Endothelial cell of umbilical vein (primary cell): ENCODE data around the gene ZNF316. TPM values are rescaled to one million over a fixed set of nuclear protein-coding genes. Genes with fewer than 3 reads are reported as not detected.

ENCODE experiments used
- BruUV-seq: library from RNA; stranded (reverse); fragments of 400-500 nt; replicated peaks from 2 replicates; lab custom pipeline; 2021; lab: Mats Ljungman, UMichigan
- CTCF ChIA-PET: fragments of 300-600, 350-600 bp; sonication (Branson Sonifier 250); formaldehyde crosslinking; loops from one replicate; lab custom pipeline; 2021; ENCODE audit warnings: antibody characterized with exemption, inconsistent platforms; lab: Charles Lee
- POLR2A ChIA-PET: fragments of 300-600, 350-600 bp; sonication (Branson Sonifier 250); formaldehyde crosslinking; loops from one replicate; lab custom pipeline; 2021; ENCODE audit warnings: antibody characterized with exemption, inconsistent platforms; lab: Charles Lee
- DNase-seq: peaks from one replicate; pipeline ENCODE4 v3.0.0-alpha.2; 2011; ENCODE audit warnings: low read depth, low spot score
- FAIRE-seq: peaks from 2 replicates; lab custom pipeline; 2011; peaks lifted over from hg19 to GRCh38; lab: Jason Lieb, UNC
- H2AFZ ChIP-seq: 2 replicates; pipeline ENCODE4 v1.6.0; 2012; ENCODE audit warnings: low read depth, low read length, control low read depth, inconsistent platforms
- H3K27ac ChIP-seq: 2 replicates; pipeline ENCODE4 v1.5.1; 2011; ENCODE audit warnings: low read depth, mild to moderate bottlenecking, control low read depth, low read length, moderate library complexity; ENCODE audit not compliant: insufficient read depth
- H3K27me3 ChIP-seq, 2 experiments: 2 replicates each; pipeline versions ENCODE4 v1.6.0 to v1.6.1; 2011; ENCODE audit warnings: low read length in 2 of 2, mixed read lengths in 1 of 2; ENCODE audit not compliant: control insufficient read depth in 2 of 2, insufficient read depth in 2 of 2
- H3K36me3 ChIP-seq, 2 experiments: 2 replicates in 1 of 2; 3 replicates in 1 of 2; pipeline ENCODE4 v1.5.1; 2011; ENCODE audit warnings: low read length in 2 of 2, mild to moderate bottlenecking in 1 of 2, moderate library complexity in 1 of 2; ENCODE audit not compliant: control insufficient read depth in 2 of 2, insufficient read depth in 2 of 2; ENCODE audit errors: extremely low read depth in 1 of 2
- H3K4me1 ChIP-seq: 3 replicates; pipeline ENCODE4 v1.5.1; 2011; ENCODE audit warnings: mild to moderate bottlenecking, low read length; ENCODE audit not compliant: control insufficient read depth, insufficient read depth; ENCODE audit errors: extremely low read depth
- H3K4me2 ChIP-seq: 2 replicates; pipeline ENCODE4 v1.6.1; 2011; ENCODE audit warnings: low read length, control low read depth, mixed read lengths; ENCODE audit not compliant: insufficient read depth
- H3K4me3 ChIP-seq, 3 experiments: fragments of 200-600 bp in 1 of 3; sonication (generic), shearing (Covaris generic) in 1 of 3; replicated peaks in 1 of 3; 2 replicates each; pipeline ENCODE4 v1.5.1; 2011 to 2016; ENCODE audit warnings: control low read depth in 3 of 3, low read length in 3 of 3, mild to moderate bottlenecking in 2 of 3, inconsistent platforms in 1 of 3, low read depth in 1 of 3, moderate library complexity in 1 of 3; ENCODE audit not compliant: insufficient read depth in 1 of 3
- H3K79me2 ChIP-seq: 2 replicates; pipeline ENCODE4 v1.6.0; 2012; ENCODE audit warnings: low read length, inconsistent platforms; ENCODE audit not compliant: control insufficient read depth, insufficient read depth
- H3K9ac ChIP-seq: replicated peaks from 2 replicates; pipeline ENCODE3; 2011; ENCODE audit warnings: low read length, control low read depth; ENCODE audit not compliant: insufficient read depth; ENCODE audit errors: extremely low read depth
- H3K9me1 ChIP-seq: replicated peaks from 3 replicates; pipeline ENCODE4 v1.6.0; 2011; ENCODE audit warnings: mild to moderate bottlenecking, low read length; ENCODE audit not compliant: control insufficient read depth, insufficient read depth; ENCODE audit errors: extremely low read depth
- H3K9me3 ChIP-seq: replicated peaks from 2 replicates; pipeline ENCODE4 v1.5.1; 2012; ENCODE audit warnings: low read length, inconsistent platforms; ENCODE audit not compliant: control insufficient read depth, insufficient read depth
- H4K20me1 ChIP-seq: replicated peaks from 2 replicates; pipeline ENCODE3; 2011; ENCODE audit warnings: mild to moderate bottlenecking, low read length; ENCODE audit not compliant: control insufficient read depth, insufficient read depth; ENCODE audit errors: extremely low read depth
- CTCF ChIP-seq, 2 donors: IDR thresholded peaks; 1 replicate in 1 of 2; 2 replicates in 1 of 2; pipeline ENCODE4 v1.5.1; 2011; ENCODE audit warnings: low read length in 2 of 2, mild to moderate bottlenecking in 2 of 2, moderate library complexity in 2 of 2, control low read depth in 1 of 2, inconsistent platforms in 1 of 2, low read depth in 1 of 2; ENCODE audit not compliant: insufficient read depth in 1 of 2; ENCODE audit errors: extremely low read depth in 1 of 2
- EZH2 ChIP-seq: IDR thresholded peaks from 2 replicates; pipeline ENCODE4 v1.6.1; 2012; ENCODE audit warnings: borderline replicate concordance, low read depth, mild to moderate bottlenecking, moderate library complexity, low read length, inconsistent platforms; ENCODE audit not compliant: severe bottlenecking
- FOS ChIP-seq: IDR thresholded peaks from 2 replicates; pipeline ENCODE4 v1.6.1; 2011; ENCODE audit warnings: mild to moderate bottlenecking, low read length, moderate library complexity, borderline replicate concordance; ENCODE audit not compliant: insufficient read depth
- GATA2 ChIP-seq: IDR thresholded peaks from 2 replicates; pipeline ENCODE4 v1.7.0; 2011; ENCODE audit warnings: low read depth, mild to moderate bottlenecking, moderate library complexity, mixed read lengths, low read length; ENCODE audit not compliant: insufficient read length, insufficient read depth
- JUN ChIP-seq: IDR thresholded peaks from 2 replicates; pipeline ENCODE4 v1.6.1; 2011; ENCODE audit warnings: borderline replicate concordance, low read depth; ENCODE audit not compliant: insufficient read length, insufficient read depth
- MAX ChIP-seq: IDR thresholded peaks from 2 replicates; pipeline ENCODE4 v1.6.1; 2011; ENCODE audit not compliant: insufficient read depth, insufficient read length
- MYC ChIP-seq: IDR thresholded peaks from one replicate; pipeline ENCODE4 v1.6.1; 2011; ENCODE audit warnings: mild to moderate bottlenecking, low read depth, low read length
- POLR2A ChIP-seq: IDR thresholded peaks from 2 replicates; pipeline ENCODE4 v1.6.1; 2012; ENCODE audit warnings: low read depth, mild to moderate bottlenecking, control low read depth, low read length
- POLR2AphosphoS5 ChIP-seq: IDR thresholded peaks from 2 replicates; pipeline ENCODE4 v1.6.1; 2012; ENCODE audit warnings: low read depth, mild to moderate bottlenecking, control low read depth, low read length, moderate library complexity; ENCODE audit not compliant: insufficient read depth
- dilution Hi-C: fragments of 300-500 bp; cut with MboI; formaldehyde crosslinking; loops from one replicate; pipeline ENCODE4 v1.15.0; 2019; ENCODE audit warnings: low sequenced_read_pairs; ENCODE audit not compliant: extremely low pct_ligation_motif_present
- intact Hi-C: fragments of 100-400 bp; cut with micrococcal nuclease; formaldehyde crosslinking; loops from one replicate; pipeline ENCODE4 v1.10.0; 2022
- polyA plus RNA-seq, 4 experiments: library from polyadenylated mRNA; depleted of rRNA in 3 of 4; stranded (reverse) in 3 of 4; unstranded in 1 of 4; fragments of >200 nt; gene quantifications; 2 replicates each; pipeline versions ENCODE4 v1.2.1 to v1.2.3, GENCODE V29; 2011 to 2012; ENCODE audit warnings: missing spikeins in 1 of 4
- total RNA-seq: library from RNA; stranded (reverse); gene quantifications from 2 replicates; pipeline ENCODE4 v1.2.3, GENCODE V29; 2021

Gene ZNF316
- total and polyA plus RNA-seq, 2 donors (not counting 3 experiments of a cell fraction or from before 2014, with no cell fraction given) = 7.7 to 23.8 TPM

- Histone ChIP-seq H3K36me3 (no peaks in the 10 kb centered on the region), H3K79me2 (no peaks in the 10 kb centered on the region), H3K4me2 (no peak overlapping the region), H3K4me1 (peaks cover 3% of the 10 kb centered on the region), H3K27me3 (no peaks in the 10 kb centered on the region), H2AFZ (no peak overlapping the region), H3K4me3 (no peak overlapping the region), H3K9me3 (no peaks in the 10 kb centered on the region), H3K27ac (no peak overlapping the region), H4K20me1 (no peaks in the 10 kb centered on the region), H3K9ac (no peak overlapping the region), H3K9me1 (no peaks in the 10 kb centered on the region)
- CTCF ChIA-PET = no interaction called here
- DNase-seq (no peak), FAIRE-seq (no peak)
- intact Hi-C loops = no loop called here
- TF ChIP-seq FOS = no peak
- TF ChIP-seq POLR2A = no peak
- TF ChIP-seq CTCF (IDR thresholded peaks at IDR 0.05; ENCODE audit: extremely low read depth in 1 of 2, insufficient read depth in 1 of 2, low read depth in 1 of 2, low read length in 2 of 2) = no peak
- no peak for TF ChIP-seq MAX
- no peak for TF ChIP-seq POLR2AphosphoS5
- TF ChIP-seq EZH2 = no peak
- TF ChIP-seq GATA2 = no peak
- TF ChIP-seq MYC = no peak
- no peak for TF ChIP-seq JUN
- dilution Hi-C loops = no loop called here
- BruUV-seq = no TSS peak
- POLR2A ChIA-PET = no interaction called here
Measured at GRCh38 chr7:6631605-6632004, 5.5 kb upstream of the ZNF316 start.
